GM12878 (cell line): ENCODE measurements around the gene CHN2. TPM values are rescaled to one million over a fixed set of nuclear protein-coding genes. Genes with fewer than 3 reads are reported as not detected.

ENCODE experiments used
- ATAC-seq: fragments of 200-7000 bp; cut with Tn5 transposase; 3 replicates; pipeline ENCODE4 v1.9.1; 2020; ENCODE audit warnings: mild to moderate bottlenecking, moderate library complexity
- BruUV-seq: library from RNA; stranded (reverse); fragments of 400-500 nt; replicated peaks from 2 replicates; lab custom pipeline; 2021; lab: Mats Ljungman, UMichigan
- CTCF ChIA-PET: fragments of 300-600 bp; sonication (Branson Sonifier 250); formaldehyde crosslinking; extraction: SDS; loops from one replicate; lab custom pipeline; 2021; ENCODE audit warnings: inconsistent platforms; lab: Yijun Ruan, JAX
- POLR2A ChIA-PET: fragments of 350-600 bp; formaldehyde crosslinking; extraction: SDS; loops from one replicate; lab custom pipeline; 2021; ENCODE audit warnings: inconsistent platforms; lab: Charles Lee
- RAD21 ChIA-PET: fragments of 300-600 bp; sonication (Branson Sonifier 250); formaldehyde crosslinking; loops from one replicate; lab custom pipeline; 2023; ENCODE audit warnings: antibody characterized with exemption; ENCODE audit not compliant: unreplicated experiment; lab: Charles Lee
- SMC1A ChIA-PET: fragments of 300-600 bp; sonication (Branson Sonifier 250); formaldehyde crosslinking; loops from one replicate; lab custom pipeline; 2023; ENCODE audit not compliant: unreplicated experiment, uncharacterized antibody; lab: Charles Lee
- DNase-seq: peaks from one replicate; pipeline ENCODE4 v3.0.0-alpha.2; 2011; ENCODE audit warnings: low read depth, low spot score
- FAIRE-seq: peaks from 3 replicates; lab custom pipeline; 2011; peaks lifted over from hg19 to GRCh38; lab: Jason Lieb, UNC
- H2AFZ ChIP-seq: 2 replicates; pipeline ENCODE4 v1.6.0; 2011; ENCODE audit warnings: low read depth, low read length, control low read depth; ENCODE audit not compliant: control insufficient read depth
- H3K27ac ChIP-seq: 2 replicates; pipeline ENCODE4 v1.5.1; 2011; ENCODE audit warnings: control low read depth; ENCODE audit not compliant: control insufficient read depth, insufficient read depth
- H3K27me3 ChIP-seq, 2 experiments: replicated peaks in 1 of 2; 2 replicates each; pipeline versions ENCODE4 v1.6.0 to v1.6.1; 2011; ENCODE audit warnings: low read length in 1 of 2; ENCODE audit not compliant: control insufficient read depth in 2 of 2, insufficient read depth in 2 of 2
- H3K36me3 ChIP-seq, 2 experiments: 2 replicates each; pipeline ENCODE4 v1.5.1; 2011; ENCODE audit warnings: low read length in 1 of 2; ENCODE audit not compliant: control insufficient read depth in 2 of 2, insufficient read depth in 2 of 2
- H3K4me1 ChIP-seq: 2 replicates; pipeline ENCODE4 v1.6.1; 2011; ENCODE audit warnings: mild to moderate bottlenecking, low read length, moderate library complexity, mixed read lengths; ENCODE audit not compliant: control insufficient read depth, insufficient read depth
- H3K4me2 ChIP-seq: 2 replicates; pipeline ENCODE4 v1.6.0; 2011; ENCODE audit warnings: control low read depth; ENCODE audit not compliant: control insufficient read depth, insufficient read depth
- H3K4me3 ChIP-seq: fragments of 200-600 bp; sonication (generic); 2 replicates; pipeline ENCODE4 v1.5.1; 2016
- H3K79me2 ChIP-seq: 2 replicates; pipeline ENCODE4 v1.6.0; 2011; ENCODE audit warnings: low read length; ENCODE audit not compliant: control insufficient read depth, insufficient read depth
- H3K9ac ChIP-seq: 2 replicates; pipeline ENCODE4 v1.8.0; 2011; ENCODE audit warnings: low read length, control low read depth, mixed read lengths; ENCODE audit not compliant: control insufficient read depth, insufficient read depth
- H3K9me3 ChIP-seq: replicated peaks from 3 replicates; pipeline ENCODE4 v1.5.1; 2011; ENCODE audit warnings: mild to moderate bottlenecking, low read length; ENCODE audit not compliant: control insufficient read depth, insufficient read depth
- H4K20me1 ChIP-seq: 2 replicates; pipeline ENCODE4 v1.6.0; 2011; ENCODE audit not compliant: control insufficient read depth, insufficient read depth
- BHLHE40 ChIP-seq, 2 experiments: fragments of 450-650 bp in 1 of 2; IDR thresholded peaks; 2 replicates each; pipeline ENCODE4 v1.6.1; 2011 to 2017; ENCODE audit warnings: low read depth in 2 of 2, borderline replicate concordance in 1 of 2, improper control_type of control experiment in 1 of 2, low read length in 1 of 2, mild to moderate bottlenecking in 1 of 2
- GABPA ChIP-seq: IDR thresholded peaks from 2 replicates; pipeline ENCODE4 v1.6.1; 2014; ENCODE audit warnings: antibody characterized with exemption, low read depth, mild to moderate bottlenecking, inconsistent platforms
- MYB ChIP-seq: fragments of 150-350 bp; IDR thresholded peaks from 2 replicates; pipeline ENCODE4 v1.6.1; 2014; ENCODE audit warnings: mild to moderate bottlenecking, low read depth, low read length, borderline replicate concordance
- POLR2AphosphoS5 ChIP-seq: IDR thresholded peaks from 2 replicates; pipeline ENCODE4 v1.6.1; 2011; ENCODE audit warnings: mild to moderate bottlenecking, low read length, inconsistent platforms
- POU2F2 ChIP-seq: IDR thresholded peaks from 3 replicates; pipeline ENCODE4 v1.6.1; 2011; ENCODE audit warnings: low read depth, mild to moderate bottlenecking, low read length, borderline replicate concordance
- RBBP5 ChIP-seq: fragments of 200-600 bp; sonication (generic); conservative IDR thresholded peaks from 2 replicates; pipeline ENCODE4 v1.6.1; 2016
- TARDBP ChIP-seq: IDR thresholded peaks from 2 replicates; pipeline ENCODE4 v1.6.1; 2016; ENCODE audit warnings: borderline replicate concordance
- ZNF207 ChIP-seq: fragments of 450-650 bp; IDR thresholded peaks from 2 replicates; pipeline ENCODE4 v1.6.1; 2014; ENCODE audit warnings: antibody characterized with exemption, mild to moderate bottlenecking, borderline replicate concordance
- WGBS: methylation state at CpG from one replicate; pipeline ENCODE4 v1.1.6; 2016; ENCODE audit warnings: low lambda C conversion rate; ENCODE audit not compliant: insufficient replicate concordance, insufficient coverage; ENCODE audit errors: missing lambda C conversion rate; 5-methylcytosine and 5-hydroxymethylcytosine counted together
- in situ Hi-C: fragments of 300-500 bp; cut with MboI; formaldehyde crosslinking; loops from 9 replicates; pipeline ENCODE4 v1.14.3; 2018; ENCODE audit warnings: mixed read lengths
- intact Hi-C: fragments of 100-400 bp; cut with micrococcal nuclease; formaldehyde crosslinking; loops from one replicate; pipeline ENCODE4 v1.14.2; 2022; ENCODE audit not compliant: unreplicated experiment
- polyA plus RNA-seq, 11 experiments: library from polyadenylated mRNA; depleted of rRNA in 4 of 11; unstranded in 6 of 11; stranded (reverse) in 5 of 11; fragments of >200 nt; fragmentation: Nextera tagmentation in 4 of 11; fragmentation: Illumina TruSeq in 1 of 11; extraction: Ambion mirVana in 4 of 11; extraction: Trizol in 1 of 11; gene quantifications; 1 replicate in 1 of 11; 2 replicates in 10 of 11; pipeline versions ENCODE4 v1.2.1 to v1.2.3, GENCODE V29; 2011 to 2016; ENCODE audit warnings: inconsistent platforms in 2 of 11, missing spikeins in 2 of 11, low read depth in 1 of 11
- total RNA-seq, 4 experiments: library from RNA; depleted of rRNA in 3 of 4; stranded (reverse); fragments of >200 nt in 3 of 4; fragmentation: Illumina TruSeq in 1 of 4; extraction: Trizol in 1 of 4; gene quantifications; 2 replicates each; pipeline versions ENCODE4 v1.2.1 to v1.2.3, GENCODE V29; 2013 to 2021
- TF ChIP-seq, protein P1 (sequence below): IDR thresholded peaks from 2 replicates; pipeline ENCODE4 v1.6.1; 2011; ENCODE audit warnings: low read depth, mild to moderate bottlenecking, low read length, moderate library complexity, borderline replicate concordance; ENCODE audit errors: extremely low read depth
- TF ChIP-seq, protein P2 (sequence below): fragments of 450-650 bp; IDR thresholded peaks from 2 replicates; pipeline ENCODE4 v1.6.1; 2017; ENCODE audit warnings: mild to moderate bottlenecking, low read depth, inconsistent platforms; ENCODE audit not compliant: poor library complexity, severe bottlenecking
- TF ChIP-seq, protein P3 (sequence below): fragments of 450-650 bp; IDR thresholded peaks from 2 replicates; pipeline ENCODE4 v1.6.1; 2017; ENCODE audit warnings: antibody characterized with exemption, mild to moderate bottlenecking, moderate library complexity

The CHN2 gene
- total and polyA plus RNA-seq, 10 of the 15 experiments (the other 5 are each of a cell fraction or from before 2014, with no cell fraction given): 0.11 to 3.8 (median 0.37) TPM; not detected in 2

DNA sequence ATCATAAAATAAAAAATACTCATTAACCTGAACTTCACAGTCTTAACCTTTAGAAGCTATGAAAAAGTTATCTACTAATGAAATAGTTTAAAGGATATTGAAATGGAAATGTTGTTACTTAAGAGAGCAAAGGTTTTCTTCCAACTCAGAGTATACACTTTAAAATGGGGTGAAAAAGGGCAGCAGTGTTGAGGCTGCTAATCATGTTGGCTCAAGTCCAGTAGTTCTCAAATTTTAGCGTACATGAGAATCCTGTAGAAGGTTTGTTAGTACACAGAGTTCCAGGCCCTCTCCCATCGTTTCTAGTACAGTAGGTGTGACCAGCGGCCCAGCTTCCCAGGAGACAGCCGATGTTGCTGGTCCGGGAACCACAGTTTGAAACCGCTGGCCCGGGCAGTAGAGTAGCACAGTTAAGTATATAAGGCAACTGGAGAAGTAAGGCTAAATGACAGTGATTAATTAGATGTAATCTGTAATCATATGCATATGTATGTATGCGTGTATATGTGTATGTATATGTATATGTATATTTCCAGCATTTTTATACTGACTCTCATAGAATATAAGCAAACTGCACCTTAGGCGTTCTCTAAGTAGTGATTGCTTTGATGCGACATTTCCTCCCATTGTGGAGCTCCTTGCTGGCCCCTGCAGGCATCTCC lies 221.8 kb downstream of the CHN2 start:
- BruUV-seq: no TSS peak
- 53% methylated on average over 10 of the region's 10 CpGs for WGBS
- no peak overlapping the region for H2AFZ ChIP-seq
- H3K9ac ChIP-seq: no peak overlapping the region
- POLR2A ChIA-PET: no interaction called here
- in situ Hi-C loops (no loop called here), intact Hi-C loops (no loop called here)
- no peak overlapping the region for H3K27ac ChIP-seq
- RAD21 ChIA-PET: interaction anchor here (0.6 kb wide), 1 partner anchor 118 kb away, joined by 3 read pairs; no protein-coding TSS in a partner anchor
- no peaks in the 10 kb centered on the region for H4K20me1 ChIP-seq
- no peak for TF ChIP-seq POU2F2
- TF ChIP-seq, protein P1, sequence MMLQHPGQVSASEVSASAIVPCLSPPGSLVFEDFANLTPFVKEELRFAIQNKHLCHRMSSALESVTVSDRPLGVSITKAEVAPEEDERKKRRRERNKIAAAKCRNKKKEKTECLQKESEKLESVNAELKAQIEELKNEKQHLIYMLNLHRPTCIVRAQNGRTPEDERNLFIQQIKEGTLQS: no peak
- no peak for TF ChIP-seq GABPA
- TF ChIP-seq BHLHE40 (IDR thresholded peaks at IDR 0.05; ENCODE audit: borderline replicate concordance in 1 of 2, low read depth in 2 of 2, low read length in 1 of 2): no peak
- no peak for ATAC-seq
- H3K79me2 ChIP-seq: no peaks in the 10 kb centered on the region
- no peaks in the 10 kb centered on the region for H3K27me3 ChIP-seq
- H3K9me3 ChIP-seq: no peaks in the 10 kb centered on the region
- CTCF ChIA-PET: interaction anchor here (2.3 kb wide), 1 partner anchor 176 kb away, joined by 4 read pairs; no protein-coding TSS in a partner anchor
- SMC1A ChIA-PET: interaction anchor here (0.9 to 1.1 kb wide), 2 partner anchors 227 to 495 kb away, joined by 3 read pairs; no protein-coding TSS in a partner anchor
- no peaks in the 10 kb centered on the region for H3K36me3 ChIP-seq
- no peaks in the 10 kb centered on the region for H3K4me1 ChIP-seq
- H3K4me2 ChIP-seq: no peak overlapping the region
- no peak for FAIRE-seq
- no peak overlapping the region for H3K4me3 ChIP-seq
- DNase-seq: no peak

DNA sequence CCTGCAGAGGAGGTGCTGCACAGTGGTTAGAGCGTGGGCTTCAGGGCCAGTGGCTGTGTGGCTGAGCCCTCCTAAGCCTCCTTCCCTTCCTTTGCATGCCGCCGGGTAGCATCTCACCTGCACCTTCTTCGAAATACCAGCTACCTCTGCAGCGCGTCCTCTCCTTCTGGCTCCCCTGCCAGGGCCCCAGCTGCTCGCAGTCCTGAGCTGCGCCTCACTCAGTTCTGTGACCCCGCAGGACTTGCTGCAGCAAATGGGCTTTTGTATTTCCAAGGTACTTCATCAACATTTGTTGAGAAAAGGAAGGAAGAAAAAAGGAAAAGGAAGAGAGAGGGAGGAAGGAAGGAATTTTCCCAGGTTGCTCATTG lies 222.3 kb downstream of the CHN2 start:
- H3K4me2 ChIP-seq: no peak overlapping the region
- H3K9me3 ChIP-seq: no peaks in the 10 kb centered on the region
- DNase-seq (no peak), ATAC-seq (no peak), FAIRE-seq (no peak)
- intact Hi-C loops (no loop called here), in situ Hi-C loops (no loop called here)
- no peak overlapping the region for H3K9ac ChIP-seq
- RAD21 ChIA-PET: interaction anchor here (0.6 kb wide), 1 partner anchor 119 kb away, joined by 3 read pairs; no protein-coding TSS in a partner anchor
- H3K4me1 ChIP-seq: no peaks in the 10 kb centered on the region
- SMC1A ChIA-PET: no interaction called here
- no peak overlapping the region for H3K4me3 ChIP-seq
- H4K20me1 ChIP-seq: no peaks in the 10 kb centered on the region
- no peaks in the 10 kb centered on the region for H3K79me2 ChIP-seq
- BruUV-seq: no TSS peak
- no peak overlapping the region for H3K27ac ChIP-seq
- no peaks in the 10 kb centered on the region for H3K36me3 ChIP-seq
- POLR2A ChIA-PET: no interaction called here
- WGBS: 64% methylated on average over 9 of the region's 9 CpGs
- no peak overlapping the region for H2AFZ ChIP-seq
- H3K27me3 ChIP-seq: no peaks in the 10 kb centered on the region
- CTCF ChIA-PET: interaction anchor here (2.1 kb wide), 1 partner anchor 8 kb away, joined by 5 read pairs; no protein-coding TSS in a partner anchor
- TF ChIP-seq, protein P2, sequence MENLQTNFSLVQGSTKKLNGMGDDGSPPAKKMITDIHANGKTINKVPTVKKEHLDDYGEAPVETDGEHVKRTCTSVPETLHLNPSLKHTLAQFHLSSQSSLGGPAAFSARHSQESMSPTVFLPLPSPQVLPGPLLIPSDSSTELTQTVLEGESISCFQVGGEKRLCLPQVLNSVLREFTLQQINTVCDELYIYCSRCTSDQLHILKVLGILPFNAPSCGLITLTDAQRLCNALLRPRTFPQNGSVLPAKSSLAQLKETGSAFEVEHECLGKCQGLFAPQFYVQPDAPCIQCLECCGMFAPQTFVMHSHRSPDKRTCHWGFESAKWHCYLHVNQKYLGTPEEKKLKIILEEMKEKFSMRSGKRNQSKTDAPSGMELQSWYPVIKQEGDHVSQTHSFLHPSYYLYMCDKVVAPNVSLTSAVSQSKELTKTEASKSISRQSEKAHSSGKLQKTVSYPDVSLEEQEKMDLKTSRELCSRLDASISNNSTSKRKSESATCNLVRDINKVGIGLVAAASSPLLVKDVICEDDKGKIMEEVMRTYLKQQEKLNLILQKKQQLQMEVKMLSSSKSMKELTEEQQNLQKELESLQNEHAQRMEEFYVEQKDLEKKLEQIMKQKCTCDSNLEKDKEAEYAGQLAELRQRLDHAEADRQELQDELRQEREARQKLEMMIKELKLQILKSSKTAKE: no peak
- TF ChIP-seq ZNF207: no peak
- TF ChIP-seq TARDBP: no peak
- TF ChIP-seq, protein P3, sequence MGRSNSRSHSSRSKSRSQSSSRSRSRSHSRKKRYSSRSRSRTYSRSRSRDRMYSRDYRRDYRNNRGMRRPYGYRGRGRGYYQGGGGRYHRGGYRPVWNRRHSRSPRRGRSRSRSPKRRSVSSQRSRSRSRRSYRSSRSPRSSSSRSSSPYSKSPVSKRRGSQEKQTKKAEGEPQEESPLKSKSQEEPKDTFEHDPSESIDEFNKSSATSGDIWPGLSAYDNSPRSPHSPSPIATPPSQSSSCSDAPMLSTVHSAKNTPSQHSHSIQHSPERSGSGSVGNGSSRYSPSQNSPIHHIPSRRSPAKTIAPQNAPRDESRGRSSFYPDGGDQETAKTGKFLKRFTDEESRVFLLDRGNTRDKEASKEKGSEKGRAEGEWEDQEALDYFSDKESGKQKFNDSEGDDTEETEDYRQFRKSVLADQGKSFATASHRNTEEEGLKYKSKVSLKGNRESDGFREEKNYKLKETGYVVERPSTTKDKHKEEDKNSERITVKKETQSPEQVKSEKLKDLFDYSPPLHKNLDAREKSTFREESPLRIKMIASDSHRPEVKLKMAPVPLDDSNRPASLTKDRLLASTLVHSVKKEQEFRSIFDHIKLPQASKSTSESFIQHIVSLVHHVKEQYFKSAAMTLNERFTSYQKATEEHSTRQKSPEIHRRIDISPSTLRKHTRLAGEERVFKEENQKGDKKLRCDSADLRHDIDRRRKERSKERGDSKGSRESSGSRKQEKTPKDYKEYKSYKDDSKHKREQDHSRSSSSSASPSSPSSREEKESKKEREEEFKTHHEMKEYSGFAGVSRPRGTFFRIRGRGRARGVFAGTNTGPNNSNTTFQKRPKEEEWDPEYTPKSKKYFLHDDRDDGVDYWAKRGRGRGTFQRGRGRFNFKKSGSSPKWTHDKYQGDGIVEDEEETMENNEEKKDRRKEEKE: no peak
- TF ChIP-seq RBBP5: no peak
- TF ChIP-seq MYB: no peak
- no peak for TF ChIP-seq POLR2AphosphoS5
